ENCODE results near the gene TOX2. TPM values are rescaled to one million over a fixed set of nuclear protein-coding genes. Genes with fewer than 3 reads are reported as not detected.
A peak's percentile ranks its signal among the peaks of the same experiment; 100 is the strongest.

The TOX2 gene
- total RNA-seq, 1 experiment from 2014 or later = 2.7 TPM

- ChIA-PET CTCF (interaction anchor here (0.6 kb wide), 1 partner anchor 209 kb away, joined by 3 read pairs; no protein-coding TSS in a partner anchor), POLR2A (no interaction called here)
- DNase-seq (ENCODE audit: unreplicated experiment) = no peak
- no peak overlapping the region for H3K27ac Mint-ChIP-seq (ENCODE audit: low read depth, unreplicated experiment)
- no peaks in the 10 kb centered on the region for H3K9me3 Mint-ChIP-seq (ENCODE audit: unreplicated experiment)
- no peak for TF ChIP-seq CTCF (IDR thresholded peaks at IDR 0.05; ENCODE audit: unreplicated experiment)
- intact Hi-C loops (cut with micrococcal nuclease) = loop anchor here (10.0 kb wide), 1 partner anchor 87 kb away; no protein-coding TSS in a partner anchor
- no TSS peak for BruUV-seq (replicated peaks)
- H3K4me3 Mint-ChIP-seq (ENCODE audit: unreplicated experiment) = no peak overlapping the region
- H3K36me3 Mint-ChIP-seq (ENCODE audit: insufficient read depth, unreplicated experiment) = no peaks in the 10 kb centered on the region
- H3K4me1 Mint-ChIP-seq (ENCODE audit: insufficient read depth, unreplicated experiment) = peaks cover 7% of the 10 kb centered on the region
- H3K27me3 Mint-ChIP-seq (ENCODE audit: insufficient read depth, unreplicated experiment) = no peaks in the 10 kb centered on the region
These were observed 17.3 kb downstream of the TOX2 start for GRCh38 chr20:43931976-43932375.

- DNase-seq (ENCODE audit: unreplicated experiment) = no peak
- intact Hi-C loops (cut with micrococcal nuclease) = loop anchor here (10.0 kb wide), 1 partner anchor 90 kb away; no protein-coding TSS in a partner anchor
- Mint-ChIP-seq H3K36me3 (ENCODE audit: insufficient read depth, unreplicated experiment) (no peaks in the 10 kb centered on the region), H3K27me3 (ENCODE audit: insufficient read depth, unreplicated experiment) (no peaks in the 10 kb centered on the region), H3K27ac (ENCODE audit: low read depth, unreplicated experiment) (no peak overlapping the region), H3K9me3 (ENCODE audit: unreplicated experiment) (no peaks in the 10 kb centered on the region), H3K4me3 (ENCODE audit: unreplicated experiment) (no peak overlapping the region), H3K4me1 (ENCODE audit: insufficient read depth, unreplicated experiment) (peaks cover 22% of the 10 kb centered on the region)
- TF ChIP-seq CTCF (IDR thresholded peaks at IDR 0.05; ENCODE audit: unreplicated experiment) = no peak
- POLR2A ChIA-PET = interaction anchor here (0.6 kb wide), 1 partner anchor 35 kb away, joined by 3 read pairs; no protein-coding TSS in a partner anchor
- CTCF ChIA-PET = interaction anchor here (1.0 to 11.0 kb wide), 2 partner anchors 44 to 185 kb away, joined by 3 to 71 read pairs; no protein-coding TSS in a partner anchor
- BruUV-seq (replicated peaks) = no TSS peak
These were observed 20.2 kb downstream of the TOX2 start for GRCh38 chr20:43934833-43935232.

GRCh38 chr20:43936104-43936770, 21.6 kb downstream of the TOX2 start:
- Mint-ChIP-seq H3K27me3 (ENCODE audit: insufficient read depth, unreplicated experiment) (no peaks in the 10 kb centered on the region), H3K36me3 (ENCODE audit: insufficient read depth, unreplicated experiment) (no peaks in the 10 kb centered on the region), H3K9me3 (ENCODE audit: unreplicated experiment) (no peaks in the 10 kb centered on the region), H3K4me1 (ENCODE audit: insufficient read depth, unreplicated experiment) (peaks cover 36% of the 10 kb centered on the region), H3K4me3 (ENCODE audit: unreplicated experiment) (no peak overlapping the region), H3K27ac (ENCODE audit: low read depth, unreplicated experiment) (peak overlapping the region; percentile 6)
- TF ChIP-seq CTCF (IDR thresholded peaks at IDR 0.05; ENCODE audit: unreplicated experiment) = no peak
- DNase-seq (ENCODE audit: unreplicated experiment) = no peak
- intact Hi-C loops (cut with micrococcal nuclease) = loop anchor here (10.0 kb wide), 1 partner anchor 91 kb away; no protein-coding TSS in a partner anchor
- CTCF ChIA-PET = interaction anchor here (0.6 to 11.0 kb wide), 8 partner anchors 8 to 1078 kb away, joined by 3 to 71 read pairs (median 3); no protein-coding TSS in a partner anchor
- no TSS peak for BruUV-seq (replicated peaks)
- POLR2A ChIA-PET = interaction anchor here (0.9 to 1.1 kb wide), 2 partner anchors 9 to 64 kb away, joined by 3 read pairs; no protein-coding TSS in a partner anchor

DNA sequence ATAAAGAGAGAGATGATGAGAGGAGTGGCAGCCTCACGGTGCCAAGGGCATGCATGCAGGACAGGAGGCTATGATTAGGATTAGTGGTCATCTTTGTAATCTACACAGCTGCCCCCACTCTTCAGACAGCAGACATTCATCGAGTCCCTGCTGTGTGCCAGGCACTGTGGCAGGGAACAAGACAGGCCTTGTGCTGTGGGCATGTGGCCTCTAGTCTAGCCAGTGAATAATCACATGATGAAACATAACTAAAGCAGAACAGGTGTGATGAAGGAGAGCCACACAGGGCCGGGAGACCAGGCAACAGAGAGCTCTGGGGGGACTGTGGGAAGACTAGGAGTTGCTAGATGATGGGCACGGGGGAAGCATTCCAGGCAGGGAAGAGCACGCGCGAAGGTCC, 22.2 kb downstream of the TOX2 start:
- no TSS peak for BruUV-seq (replicated peaks)

More for the DNA sequence above, 22.2 kb downstream of the TOX2 start:
- intact Hi-C loops (cut with micrococcal nuclease) = loop anchor here (10.0 kb wide), 1 partner anchor 92 kb away; no protein-coding TSS in a partner anchor
- TF ChIP-seq CTCF (IDR thresholded peaks at IDR 0.05; ENCODE audit: unreplicated experiment) = no peak
- no peaks in the 10 kb centered on the region for H3K36me3 Mint-ChIP-seq (ENCODE audit: insufficient read depth, unreplicated experiment)
- ChIA-PET CTCF (interaction anchor here (1.0 to 11.0 kb wide), 5 partner anchors 9 to 187 kb away, joined by 3 to 71 read pairs (median 5); no protein-coding TSS in a partner anchor), POLR2A (interaction anchor here (1.1 kb wide), 1 partner anchor 10 kb away, joined by 3 read pairs; no protein-coding TSS in a partner anchor)
- H3K9me3 Mint-ChIP-seq (ENCODE audit: unreplicated experiment) = no peaks in the 10 kb centered on the region
- H3K4me1 Mint-ChIP-seq (ENCODE audit: insufficient read depth, unreplicated experiment) = peaks cover 41% of the 10 kb centered on the region
- no peak for DNase-seq (ENCODE audit: unreplicated experiment)
- no peaks in the 10 kb centered on the region for H3K27me3 Mint-ChIP-seq (ENCODE audit: insufficient read depth, unreplicated experiment)
- peak overlapping the region; percentile 6 for H3K27ac Mint-ChIP-seq (ENCODE audit: low read depth, unreplicated experiment)
- H3K4me3 Mint-ChIP-seq (ENCODE audit: unreplicated experiment) = no peak overlapping the region
